HG03469 (cell line): ENCODE measurements around the gene ZHX3.

Source experiments
- ATAC-seq: cut with Tn5 transposase; IDR thresholded peaks from one replicate; pipeline ENCODE4 v1.9.1; 2021; ENCODE audit warnings: mild to moderate bottlenecking, moderate library complexity, moderate number of reproducible peaks; ENCODE audit not compliant: unreplicated experiment

The ZHX3 gene

DNA sequence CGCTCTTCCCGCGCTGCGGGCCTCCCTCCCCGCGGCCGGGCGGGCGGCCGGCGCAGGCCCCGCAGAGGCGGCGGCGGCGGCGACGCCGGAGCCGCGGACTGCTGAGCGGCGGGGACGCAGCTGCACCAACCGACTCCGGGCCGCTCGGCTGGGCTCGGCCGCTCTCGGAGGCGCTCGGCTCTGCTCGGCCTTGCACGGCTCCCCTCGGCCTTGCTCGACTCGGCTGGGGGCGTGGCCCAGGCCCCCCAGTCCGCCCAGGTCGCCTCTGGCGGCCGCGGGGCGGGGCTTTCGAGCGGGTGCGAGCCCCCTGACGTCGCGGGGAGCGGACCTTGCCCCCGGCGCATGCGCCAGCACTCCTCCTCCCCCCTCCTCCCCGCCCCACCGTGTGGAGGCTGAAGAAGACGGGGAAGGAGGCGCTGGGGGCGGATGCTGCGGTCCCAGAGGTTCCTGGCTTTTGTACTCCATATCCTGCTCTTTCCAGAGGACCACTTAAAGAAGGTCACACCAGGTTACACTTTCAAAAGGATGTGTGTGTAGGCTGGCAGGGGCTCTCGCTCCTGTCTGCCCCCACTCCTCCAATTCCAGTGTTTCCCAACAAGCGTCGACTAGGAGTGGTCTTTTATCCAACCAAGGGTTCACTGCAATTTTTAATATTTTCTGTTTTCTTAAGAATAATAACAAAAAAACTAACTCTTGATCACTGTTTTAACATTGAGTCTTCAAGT lies at the start of gene ZHX3:
TSS of gene ZHX3 (minus strand) at position 186 of the 725 bp plus-strand sequence. CDS start 112,815 bp downstream, outside the sequence.
- ATAC-seq: peak; percentile 86

- no peak for ATAC-seq
These were observed 49.8 kb upstream of the ZHX3 start for GRCh38 chr20:41367393-41367695.

DNA sequence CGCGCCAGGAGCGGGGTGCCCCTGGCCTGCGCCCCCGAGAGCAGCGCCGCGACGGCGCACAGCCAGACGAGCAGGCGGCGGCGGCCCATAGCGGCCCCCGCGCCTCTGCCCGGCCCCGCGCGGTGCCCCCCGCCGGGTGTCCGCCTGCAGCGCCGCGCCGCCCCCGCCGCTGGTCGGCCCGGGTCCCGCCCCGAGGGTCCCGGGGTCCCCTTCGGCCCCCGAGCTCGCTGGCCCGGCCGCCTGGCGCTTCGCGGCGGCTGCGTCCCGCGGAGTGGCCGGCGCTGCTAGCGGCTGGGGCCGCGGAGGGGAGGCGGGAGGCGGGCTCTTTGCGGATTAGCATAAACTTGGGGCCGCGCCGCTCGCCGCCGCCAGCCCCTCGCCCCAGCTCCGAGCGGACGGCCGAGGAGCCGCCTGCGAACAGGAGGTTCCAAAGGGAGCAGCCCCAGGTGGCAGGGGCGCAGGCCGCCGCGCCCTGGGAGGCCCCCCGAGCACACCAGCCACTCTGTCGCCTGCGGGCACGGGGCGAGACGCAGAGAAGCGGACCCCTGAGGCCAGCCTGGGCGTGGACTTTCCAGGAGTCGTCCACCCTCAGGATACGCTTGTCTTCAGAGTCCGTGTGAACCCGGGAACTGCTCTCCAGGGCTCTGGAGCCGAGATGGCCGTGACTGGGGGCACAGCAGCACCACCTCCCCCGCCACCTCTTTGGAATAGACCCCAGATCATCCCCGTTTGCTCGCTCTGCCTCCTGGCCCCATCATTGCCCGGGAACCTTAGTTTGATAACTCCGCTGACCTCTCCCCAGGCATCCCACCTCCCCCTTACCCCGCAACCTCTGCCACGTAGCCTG lies 49.2 kb upstream of the ZHX3 start, which contains the start of gene EMILIN3:
TSS of gene EMILIN3 (minus strand) at position 273 of the 847 bp plus-strand sequence. CDS start at position 89, 184 bp downstream.
- no peak for ATAC-seq

DNA sequence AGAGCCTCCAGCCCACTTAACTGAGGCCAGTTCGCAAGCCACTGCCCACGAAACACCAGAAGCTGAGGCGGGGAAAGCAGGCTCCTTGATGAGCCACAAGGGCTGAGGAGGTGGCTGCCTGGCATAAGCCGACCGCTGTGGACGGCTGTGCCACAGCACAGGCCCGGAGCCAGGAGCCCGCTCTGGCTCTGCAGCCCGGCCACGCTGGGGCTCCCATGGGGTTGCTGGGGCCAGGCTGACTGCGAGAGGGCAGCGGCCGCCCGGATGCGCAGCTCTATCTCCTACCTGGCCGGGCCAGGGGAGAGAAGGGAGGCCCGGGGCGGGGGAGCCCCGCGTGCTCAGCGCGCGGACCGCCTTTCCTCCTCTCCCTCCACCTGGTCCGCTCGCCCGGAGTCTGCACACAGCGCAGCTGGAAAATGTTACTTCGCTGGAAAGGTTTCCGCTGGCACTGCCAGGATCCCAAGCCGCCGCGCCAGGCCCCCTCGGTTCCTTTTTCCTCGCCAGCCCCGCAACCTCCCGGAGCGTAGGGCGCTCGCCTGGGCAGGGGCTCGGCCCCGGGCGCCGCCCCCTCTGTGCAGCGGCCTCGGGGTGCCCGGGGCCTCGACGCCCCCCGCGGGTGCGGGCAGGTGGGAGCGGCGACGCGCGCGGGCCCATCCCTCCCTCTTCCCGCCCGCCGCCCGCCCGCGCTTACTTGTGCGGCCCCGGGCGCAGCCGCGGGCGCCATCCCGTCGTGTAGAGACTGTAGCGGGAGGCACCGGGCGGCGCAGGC lies 48.4 kb upstream of the ZHX3 start:
- ATAC-seq: no peak

DNA sequence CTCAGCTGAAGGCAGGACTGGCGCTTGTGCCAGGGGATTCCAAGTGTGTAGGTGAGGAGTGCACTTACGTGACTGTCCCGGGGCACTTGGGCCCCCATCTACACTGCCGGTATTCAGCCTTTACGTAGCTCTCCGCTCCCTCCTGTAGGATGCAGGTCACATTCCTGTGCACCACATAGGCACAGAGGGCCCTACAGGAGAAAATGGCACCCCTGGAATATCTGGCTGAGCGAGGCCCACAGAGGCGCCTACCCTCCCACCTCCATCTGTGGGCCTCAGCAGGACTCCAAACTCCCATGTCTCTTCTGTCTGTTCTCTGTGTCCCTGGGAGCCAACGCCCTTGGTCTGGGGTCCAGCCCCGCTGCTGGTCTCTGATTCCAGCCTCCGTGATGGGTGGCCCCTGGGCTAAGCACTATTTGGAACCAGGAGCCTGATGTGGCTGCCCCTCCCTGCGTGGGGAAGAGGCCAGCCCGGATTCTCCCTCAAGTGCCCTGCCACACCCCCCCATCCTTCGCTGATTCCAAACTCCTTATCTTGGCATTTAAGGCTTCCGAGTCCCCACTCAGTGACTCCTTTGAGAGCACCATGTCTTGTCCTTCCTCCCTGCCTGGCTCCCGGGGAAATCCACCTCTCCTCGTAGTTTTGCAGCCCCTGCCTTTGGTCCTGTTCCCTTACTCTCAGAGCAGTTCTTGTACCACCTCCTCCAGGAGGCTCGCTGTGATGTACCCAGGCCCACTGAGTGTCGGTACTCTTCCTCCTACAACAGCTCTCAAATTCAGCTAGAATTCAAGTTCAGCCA lies 47.6 kb upstream of the ZHX3 start:
- ATAC-seq: no peak

DNA sequence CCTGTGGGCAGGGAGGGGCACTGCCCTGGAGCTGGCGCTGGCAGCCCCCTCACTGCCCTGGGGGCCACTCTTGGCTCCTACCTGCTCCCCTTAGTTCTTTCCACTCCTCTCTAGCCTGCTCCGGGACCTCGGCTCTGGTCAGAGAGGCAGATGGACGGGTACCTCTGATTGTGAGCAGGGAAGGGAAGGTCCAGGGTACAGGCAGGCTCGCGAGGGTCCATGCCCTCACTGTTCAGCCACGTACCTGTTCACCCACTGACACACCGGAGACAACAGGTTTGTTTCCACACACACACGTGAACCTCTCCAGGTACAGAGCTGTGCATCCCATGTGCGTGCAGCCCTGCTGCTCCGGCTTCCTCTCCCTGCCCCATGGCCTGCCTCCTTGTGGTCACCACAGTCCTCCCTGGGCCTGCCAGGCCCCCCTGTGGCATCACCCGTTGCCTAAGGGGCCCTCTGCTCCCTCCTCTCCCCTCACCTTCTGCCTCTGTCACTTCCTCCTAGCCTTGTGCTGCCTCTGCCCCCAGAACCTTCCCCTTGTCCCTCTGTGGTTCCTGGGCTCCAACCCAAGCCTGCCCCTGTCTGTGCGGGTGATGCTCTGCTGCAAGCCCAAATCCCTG lies 46.8 kb upstream of the ZHX3 start:
- ATAC-seq: no peak

DNA sequence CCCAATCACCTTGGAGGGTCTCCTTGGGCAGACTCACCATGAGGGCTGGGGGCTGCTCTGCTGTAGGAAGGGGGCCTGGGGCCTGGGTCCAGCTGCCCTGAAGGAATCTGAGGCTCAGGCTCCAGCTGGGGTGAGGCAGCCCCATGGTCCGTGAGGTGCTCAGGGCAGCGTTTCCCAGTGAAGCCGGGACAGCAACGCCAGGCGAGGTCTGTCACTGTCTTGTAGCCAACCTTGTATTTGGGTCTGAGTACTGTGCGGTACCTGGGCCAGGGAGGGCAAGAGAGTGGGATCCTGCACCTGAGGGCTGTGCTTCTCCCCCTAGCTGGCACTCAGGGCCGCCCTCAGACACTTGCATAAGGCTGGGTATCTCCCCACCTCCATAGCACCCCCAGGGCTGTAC lies 46.1 kb upstream of the ZHX3 start:
- ATAC-seq: no peak

DNA sequence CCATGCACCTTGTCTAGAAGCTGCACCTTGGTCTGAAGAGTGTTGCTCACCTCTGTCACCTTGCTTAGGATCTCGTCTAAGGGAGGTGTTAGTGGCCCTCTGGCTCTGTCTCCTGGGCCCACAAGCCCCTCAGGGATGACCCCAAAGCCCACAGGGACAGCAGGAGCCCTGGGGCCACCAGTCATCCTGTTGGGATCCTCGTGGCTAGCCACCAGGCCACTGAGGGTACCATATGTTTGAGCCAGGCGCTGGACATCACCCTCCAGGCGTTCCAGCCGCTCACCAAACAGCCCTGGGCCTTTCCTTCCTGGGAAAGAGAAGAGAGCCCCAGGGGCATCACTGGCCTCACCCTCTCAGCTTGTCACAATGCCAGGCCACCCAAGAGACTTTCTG lies 45.2 kb upstream of the ZHX3 start:
- ATAC-seq: no peak

DNA sequence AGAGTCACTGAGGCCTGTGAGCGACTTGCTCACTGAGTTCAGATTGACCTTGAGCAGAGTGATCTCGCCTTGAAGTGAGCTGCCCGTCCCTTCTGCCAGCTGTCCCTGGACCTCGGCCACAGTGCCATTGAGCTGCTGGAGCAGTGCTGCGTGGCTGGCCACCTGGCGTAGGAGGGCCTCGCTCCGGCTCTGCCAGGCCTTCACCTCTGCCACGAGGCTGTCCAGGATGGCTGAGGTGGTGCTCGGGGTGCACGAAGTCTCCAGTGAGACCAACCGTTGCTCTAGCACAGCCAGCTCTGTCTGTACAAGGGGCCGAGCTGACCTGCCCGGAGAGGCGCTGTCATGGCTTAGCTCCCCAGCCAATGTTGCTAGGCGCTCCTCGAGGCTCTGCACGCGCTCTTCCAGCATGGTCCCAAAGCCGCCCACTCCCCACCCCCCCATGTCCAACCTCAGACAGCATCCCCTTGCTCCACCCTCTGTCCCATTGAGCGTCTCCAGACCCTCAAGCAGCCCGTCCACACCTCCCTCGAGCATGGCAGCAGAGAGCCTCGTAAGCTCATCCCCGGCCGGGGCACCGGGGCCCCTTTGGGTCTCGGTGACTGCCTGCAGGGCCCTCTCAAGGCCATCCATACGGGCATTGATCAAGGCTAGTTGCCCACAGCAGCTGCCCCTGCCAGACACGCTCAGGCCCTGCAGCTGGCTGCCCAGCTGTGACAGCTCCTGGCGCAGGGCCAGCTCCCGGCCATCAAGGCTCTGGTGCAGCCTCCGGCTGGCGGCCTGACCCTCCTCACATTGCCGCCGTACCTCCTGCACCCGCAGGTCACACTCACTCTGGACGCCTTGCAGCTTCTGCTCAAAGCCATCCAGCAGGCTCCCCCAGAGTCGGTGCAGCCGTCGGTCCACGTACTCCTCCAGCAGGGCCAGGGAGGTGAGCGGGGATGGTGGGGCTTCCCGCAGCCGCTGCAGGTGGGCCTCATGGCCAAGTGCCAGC lies 44.5 kb upstream of the ZHX3 start:
- no peak for ATAC-seq

GRCh38 chr20:41360831-41361756 lies 43.6 kb upstream of the ZHX3 start:
- ATAC-seq: no peak

DNA sequence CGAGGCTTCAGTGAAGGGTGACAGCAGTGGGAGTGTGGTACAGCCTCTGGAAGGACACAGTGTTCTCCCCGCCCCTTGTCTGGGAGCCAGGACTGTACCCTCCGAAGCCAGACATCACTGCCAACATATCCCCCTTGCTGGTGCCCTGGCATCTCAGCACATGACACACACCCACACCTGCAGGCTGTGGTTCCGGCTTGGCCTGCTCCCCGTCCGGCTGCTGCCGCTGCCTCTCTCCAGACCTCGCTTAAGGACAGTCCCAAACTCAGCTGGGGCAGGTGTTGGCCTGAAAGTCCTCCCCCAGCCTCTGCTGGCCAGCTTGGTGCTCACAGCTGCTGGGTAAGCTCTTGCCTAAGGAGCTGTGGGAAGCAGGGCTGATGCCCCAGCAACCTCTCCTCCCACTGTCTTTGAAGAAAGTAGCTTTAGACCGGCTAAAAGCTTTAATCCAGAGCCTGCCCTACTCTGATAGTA lies 42.0 kb upstream of the ZHX3 start:
- no peak for ATAC-seq

DNA sequence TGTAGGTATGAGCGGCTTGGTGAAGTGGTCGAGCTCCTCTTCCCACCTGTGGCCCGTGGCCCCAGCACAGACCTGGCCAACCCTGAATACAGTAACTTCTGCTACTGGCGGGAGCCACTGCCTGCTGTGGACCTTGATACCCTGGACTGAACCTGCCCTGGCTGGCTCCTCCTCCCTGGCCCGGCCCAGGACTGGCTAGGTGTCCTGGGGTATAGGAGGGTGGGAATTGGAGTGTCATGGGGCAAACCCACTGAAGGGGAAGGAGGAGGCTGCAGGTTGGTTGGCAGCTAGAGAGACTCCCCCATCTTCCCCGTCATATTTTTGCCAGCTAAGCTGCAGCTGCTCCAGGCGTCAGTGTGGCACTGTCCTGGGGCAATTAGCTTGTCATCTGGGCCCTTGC lies 41.2 kb upstream of the ZHX3 start:
- ATAC-seq: no peak

DNA sequence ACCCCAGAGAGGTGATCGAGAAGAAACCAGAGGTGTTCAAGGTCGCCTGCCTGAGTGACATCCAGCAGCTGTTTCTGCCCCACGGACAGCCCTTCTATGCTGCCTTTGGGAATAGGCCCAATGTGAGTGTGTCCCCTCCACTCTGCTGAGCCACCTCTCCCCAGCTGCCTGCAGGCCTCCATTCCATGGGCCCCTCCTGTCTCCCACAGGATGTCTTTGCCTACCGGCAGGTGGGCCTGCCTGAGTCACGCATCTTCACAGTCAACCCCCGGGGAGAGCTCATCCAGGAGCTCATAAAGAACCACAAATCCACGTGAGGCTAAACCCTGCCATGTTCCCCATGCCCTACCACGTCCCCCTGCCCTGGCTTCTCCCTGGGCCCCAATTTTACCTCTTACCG lies 40.7 kb upstream of the ZHX3 start:
- no peak for ATAC-seq

DNA sequence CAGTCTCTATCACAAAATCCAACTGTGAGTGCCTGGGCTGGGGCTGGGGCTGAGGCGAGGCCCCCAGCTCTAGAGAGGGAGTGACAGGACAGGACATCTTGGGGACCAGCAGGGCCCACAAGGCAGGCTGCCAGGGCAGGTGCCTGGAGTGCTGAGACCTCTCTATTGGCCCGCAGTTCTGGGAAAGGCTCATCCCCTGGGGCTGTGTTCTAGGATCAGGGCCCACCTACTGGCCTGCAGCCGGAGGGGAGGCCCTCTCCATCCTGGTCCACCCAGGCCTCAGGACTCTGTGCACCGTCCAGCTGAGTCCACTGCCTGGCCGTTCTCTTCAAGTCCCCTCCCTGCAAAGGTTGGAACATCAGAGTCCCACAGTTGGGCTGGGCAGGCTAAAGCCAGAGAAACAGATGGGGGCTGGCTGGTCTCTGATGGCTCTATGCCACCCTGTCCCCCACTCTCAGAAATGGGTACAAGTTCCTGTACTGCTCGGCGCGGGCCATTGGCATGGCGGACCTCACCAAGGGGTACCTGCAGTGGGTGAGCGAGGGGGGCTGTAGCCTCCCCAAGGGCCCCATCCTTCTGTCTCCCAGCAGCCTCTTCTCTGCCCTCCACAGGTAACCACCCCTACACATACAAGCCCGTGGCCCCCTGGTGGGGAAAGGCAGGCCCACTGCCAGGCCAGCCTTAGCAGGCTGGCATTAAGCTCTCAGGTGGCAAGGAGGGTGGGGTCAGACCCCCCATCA lies 40.1 kb upstream of the ZHX3 start:
- ATAC-seq: no peak

- no peak for ATAC-seq
These were observed 39.4 kb upstream of the ZHX3 start for GRCh38 chr20:41356951-41357350.

- ATAC-seq: no peak
These were observed 38.2 kb upstream of the ZHX3 start for GRCh38 chr20:41355598-41356203.

GRCh38 chr20:41355192-41355591 lies 37.7 kb upstream of the ZHX3 start:
- ATAC-seq: no peak
